Stimulated activated CD8-positive, alpha-beta memory T cell treated with anti-CD3 and anti-CD28 coated beads, Interleukin-15, amount 100 ng/mL, for 48 hours (primary cell): ENCODE results near the gene SCIN.
"Not testable (repeated sequence)": the region's sequence is repeated elsewhere in the genome, so short reads cannot be mapped to it uniquely, and the experiment has no call there.

Source experiments
- DNase-seq, 2 donors: peaks; one replicate each; pipeline ENCODE4 v3.0.0-alpha.2; 2020; ENCODE audit warnings: low read depth in 2 of 2

Gene SCIN

GRCh38 chr7:12612622-12613021, 42.1 kb downstream of the SCIN start:
- no peak for DNase-seq

DNA sequence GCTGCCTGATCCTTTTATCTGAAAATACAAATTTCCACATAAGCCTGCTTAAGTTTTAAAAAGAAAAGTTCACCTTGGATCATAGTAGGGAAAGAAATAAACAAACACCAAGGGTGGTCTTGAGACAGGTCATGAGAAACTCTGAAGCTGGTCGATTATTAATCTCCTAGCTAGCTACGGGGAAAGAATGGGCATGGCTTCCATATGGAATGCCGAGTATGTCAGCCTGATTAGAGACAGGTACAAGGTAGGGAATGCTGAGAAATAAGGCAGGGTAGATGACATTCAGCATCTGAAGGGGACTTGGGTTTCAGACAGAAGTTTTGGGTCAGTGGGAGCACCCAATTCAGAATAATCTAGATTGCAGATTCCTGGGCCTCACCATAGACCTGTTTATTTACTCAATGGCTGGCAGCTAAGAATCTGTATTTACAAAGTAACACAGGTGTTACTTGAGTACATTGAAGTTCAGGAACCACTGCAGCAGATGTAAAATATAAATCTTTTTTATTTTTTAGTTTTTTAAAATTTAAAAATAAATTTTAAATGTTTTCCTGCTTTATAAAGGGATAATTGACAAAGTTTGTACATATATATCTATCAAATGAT, 49.0 kb downstream of the SCIN start:
- DNase-seq: no peak

DNA sequence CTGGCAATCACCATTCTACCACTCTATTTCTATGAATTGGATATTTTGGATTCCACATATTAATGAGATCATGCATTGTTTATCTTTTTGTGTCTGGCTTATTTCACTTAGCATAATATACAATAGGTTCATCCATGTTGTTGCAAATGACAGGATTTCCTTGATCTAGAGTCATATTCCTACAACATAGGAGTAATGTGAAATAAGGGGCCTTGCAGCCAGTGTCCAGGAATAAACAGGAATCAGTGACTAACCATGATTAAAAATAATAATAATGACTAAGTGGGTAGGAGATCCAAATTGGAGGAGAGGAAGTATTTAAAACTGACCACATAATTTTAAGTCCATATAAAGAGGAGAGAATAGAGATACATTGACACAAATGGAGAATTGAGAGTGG, 49.9 kb downstream of the SCIN start:
- no peak for DNase-seq

- DNase-seq: no peak
Observed at GRCh38 chr7:12623223-12623622, 52.7 kb downstream of the SCIN start.

GRCh38 chr7:12623885-12624498, 53.5 kb downstream of the SCIN start:
- no peak for DNase-seq

GRCh38 chr7:12625836-12626235, 55.3 kb downstream of the SCIN start:
- no peak for DNase-seq

GRCh38 chr7:12629816-12630512, 59.4 kb downstream of the SCIN start:
- DNase-seq: no peak

GRCh38 chr7:12630513-12630819, 59.9 kb downstream of the SCIN start:
- no peak for DNase-seq

GRCh38 chr7:12633582-12633981, 63.1 kb downstream of the SCIN start:
- DNase-seq: no peak

DNA sequence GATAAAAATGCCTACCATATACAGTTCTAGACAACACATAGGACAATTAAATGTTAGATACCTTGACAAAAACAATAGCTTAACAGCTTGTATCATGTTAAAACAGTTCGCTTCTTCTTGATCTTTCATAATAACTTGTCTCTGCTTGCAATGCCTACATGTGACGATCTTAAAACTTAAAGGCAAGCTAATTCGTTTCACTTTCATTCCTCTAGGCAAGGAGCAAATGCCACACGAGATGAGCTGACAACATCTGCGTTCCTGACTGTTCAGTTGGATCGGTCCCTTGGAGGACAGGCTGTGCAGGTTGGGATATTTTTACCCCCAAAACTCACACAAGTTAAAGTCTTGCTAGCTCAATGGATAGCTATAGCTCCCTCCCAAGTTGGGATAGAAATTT, 65.3 kb downstream of the SCIN start:
- DNase-seq: no peak

DNA sequence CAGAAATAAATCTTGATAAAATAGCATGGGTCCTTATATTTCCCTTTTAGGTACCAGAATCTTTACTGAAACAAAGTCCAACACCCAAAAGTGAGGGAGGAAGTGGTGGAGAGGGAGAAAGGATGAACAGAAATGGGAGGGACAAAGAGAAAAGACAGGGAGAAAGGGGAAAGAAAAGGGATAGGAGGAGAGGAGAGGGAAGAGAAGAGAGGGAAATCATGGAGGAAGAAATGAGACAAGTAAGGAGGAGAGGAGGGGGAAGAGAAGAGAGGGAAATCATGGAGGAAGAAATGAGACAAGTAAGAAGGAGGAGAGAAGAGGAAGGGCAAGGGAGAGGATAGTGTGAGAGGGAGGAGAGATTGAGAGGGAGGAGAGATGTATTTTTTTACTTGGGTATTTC, 66.8 kb downstream of the SCIN start:
- no peak for DNase-seq

- no peak for DNase-seq
Observed at GRCh38 chr7:12637819-12638592, 67.5 kb downstream of the SCIN start.

DNA sequence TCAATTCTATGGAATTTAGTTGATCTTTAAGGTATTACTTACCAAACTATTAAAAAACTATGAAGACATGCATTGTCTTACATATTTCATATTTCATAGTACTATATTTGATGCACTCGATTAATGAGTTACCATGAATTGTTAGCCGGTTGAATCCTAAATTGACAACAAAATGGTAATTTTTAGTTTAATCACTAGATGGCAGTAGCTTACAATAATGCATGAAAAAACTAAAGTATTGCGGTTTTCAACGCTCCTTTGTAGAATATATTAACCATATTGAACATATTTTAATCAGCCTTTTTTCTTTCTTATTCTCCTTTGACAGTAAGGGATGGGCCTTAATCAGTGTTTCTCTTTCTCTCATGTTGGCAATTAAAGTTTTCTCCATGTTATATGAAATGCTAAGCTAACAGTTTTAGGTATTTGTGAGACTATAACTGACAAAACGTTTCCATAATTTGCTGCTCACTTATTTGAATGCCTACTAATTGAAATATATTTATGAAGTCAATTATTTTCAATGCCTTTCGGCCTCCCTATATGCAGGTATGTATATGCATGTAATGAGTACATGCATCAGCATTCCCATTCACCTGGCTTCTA, 68.4 kb downstream of the SCIN start:
- no peak for DNase-seq

- no peak for DNase-seq
Observed at GRCh38 chr7:12640299-12641096, 70.0 kb downstream of the SCIN start.

- DNase-seq: no peak
Observed at GRCh38 chr7:12641196-12641595, 70.7 kb downstream of the SCIN start.

GRCh38 chr7:12642508-12642907, 72.0 kb downstream of the SCIN start:
- DNase-seq: no peak

GRCh38 chr7:12643001-12643643, 72.6 kb downstream of the SCIN start:
- no peak for DNase-seq

- no peak for DNase-seq
Observed at GRCh38 chr7:12643644-12644043, 73.1 kb downstream of the SCIN start.

DNA sequence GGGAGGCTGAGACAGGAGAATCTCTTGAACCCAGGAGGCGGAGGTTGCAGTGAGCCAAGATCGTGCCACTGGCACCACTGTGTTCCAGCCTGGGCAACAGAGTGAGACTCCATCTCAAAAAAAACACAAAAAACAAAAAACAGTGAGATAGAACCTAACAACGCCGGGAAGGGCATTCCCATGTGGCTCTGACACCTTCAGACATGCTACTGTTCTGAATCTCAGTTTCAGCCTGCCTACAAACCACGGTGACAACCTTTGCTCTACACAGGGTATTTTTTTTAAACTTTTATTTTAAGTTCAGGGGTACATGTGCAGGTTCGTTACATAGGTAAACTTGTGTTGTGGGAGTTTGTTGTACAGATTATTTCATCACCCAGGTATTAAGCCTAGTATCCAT, 74.7 kb downstream of the SCIN start:
- not testable (repeated sequence) for DNase-seq

DNA sequence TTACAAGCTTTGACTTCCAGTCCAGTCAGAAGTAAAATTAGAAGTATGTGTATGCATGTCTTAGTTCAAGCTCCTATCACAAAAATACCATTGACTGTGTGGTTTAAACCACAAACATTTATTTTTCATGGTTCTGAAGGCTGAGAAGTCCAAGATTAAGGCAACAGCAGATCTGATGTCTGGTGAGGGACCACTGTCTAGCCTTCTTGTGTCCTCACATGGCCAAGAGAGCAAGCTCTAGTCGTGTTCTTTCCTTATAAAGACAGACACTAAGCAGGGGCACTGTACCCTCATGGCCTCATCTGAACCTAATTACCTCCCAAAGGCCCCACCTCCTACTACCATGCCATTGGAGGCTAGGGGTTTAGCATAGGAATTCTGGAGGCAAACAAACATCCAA, 75.6 kb downstream of the SCIN start:
- no peak for DNase-seq
